ENCODE data around the gene MRPL36. TPM values are rescaled to one million over a fixed set of nuclear protein-coding genes. Genes with fewer than 3 reads are reported as not detected.

MRPL36 gene
- total and polyA plus RNA-seq, 4 donors = 14.5 to 62.8 (median 40.4) TPM

DNA sequence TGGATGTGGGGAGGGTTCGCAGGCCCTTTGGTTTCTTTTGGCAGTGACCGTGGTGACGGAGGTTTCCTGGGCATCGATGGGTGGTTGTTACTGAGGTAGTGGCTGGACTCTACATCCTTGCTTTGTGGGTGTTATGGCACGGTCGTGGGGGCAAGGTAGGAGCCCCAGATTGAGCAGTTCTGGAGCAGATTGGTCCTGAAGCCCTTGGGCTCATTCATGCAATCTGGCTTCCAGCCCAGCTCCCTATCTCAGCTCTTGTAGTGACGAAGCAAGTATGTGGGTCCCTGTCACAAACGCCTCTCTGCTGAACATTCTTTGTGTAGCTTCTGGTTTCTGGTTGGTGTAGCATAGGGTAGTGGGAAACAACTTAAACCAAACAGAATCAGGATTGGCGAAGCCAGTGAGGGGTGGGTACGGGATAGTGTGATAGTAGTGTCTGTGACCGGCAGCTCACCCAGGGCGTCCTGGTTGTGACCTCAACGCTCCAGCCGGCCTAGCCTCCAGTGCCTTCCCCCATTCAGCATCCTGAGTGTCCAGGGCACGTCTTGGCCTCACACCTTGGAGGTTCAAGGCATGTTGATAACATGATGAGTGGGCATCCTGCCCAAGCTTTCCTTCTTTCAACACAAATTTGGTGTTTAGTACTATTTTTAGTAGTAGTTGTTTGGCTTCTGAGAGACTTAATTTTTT lies 4.5 kb upstream of the MRPL36 start:
- ATAC-seq (ENCODE audit: insufficient read depth, low FRiP score) = no peak
- H3K9me3 ChIP-seq (ENCODE audit: control insufficient read depth in 4 of 4, insufficient read depth in 3 of 4, low read length in 3 of 4) = no peaks in the 10 kb centered on the region
- peaks cover 8 to 35% (median 30%) of the 10 kb centered on the region in 4 donors for H3K36me3 ChIP-seq (ENCODE audit: control insufficient read depth in 4 of 4, insufficient read depth in 4 of 4, low read length in 4 of 4)
- TF ChIP-seq CTCF (IDR thresholded peaks at IDR 0.05; ENCODE audit: control extremely low read depth, extremely low read depth) = no peak
- H3K4me3 ChIP-seq = no peak overlapping the region
- peak overlapping the region in 1 of 2 donors; percentile 78 for H3K27ac ChIP-seq (ENCODE audit: low read depth in 1 of 2, low read length in 1 of 2)
- DNase-seq = no peak
- no peak overlapping the region for H3K9ac ChIP-seq (ENCODE audit: insufficient read depth in 1 of 2, low read length in 2 of 2)
- WGBS, 2 donors = 87 to 93% methylated on average over 15 of the region's 15 CpGs
- no peaks in the 10 kb centered on the region for H3K27me3 ChIP-seq (ENCODE audit: control insufficient read depth in 3 of 3, insufficient read depth in 3 of 3, low read length in 2 of 3)
- peaks cover 0 to 17% (median 0%) of the 10 kb centered on the region in 5 donors for H3K4me1 ChIP-seq (ENCODE audit: control insufficient read depth in 5 of 5, insufficient read depth in 5 of 5, low read length in 5 of 5)

GRCh38 chr5:1803192-1803591 lies 3.6 kb upstream of the MRPL36 start:
- Histone ChIP-seq H3K4me3 (no peak overlapping the region), H3K27ac (ENCODE audit: low read depth in 1 of 2, low read length in 1 of 2) (peak overlapping the region in 1 of 2 donors; percentile 30), H3K27me3 (ENCODE audit: control insufficient read depth in 3 of 3, insufficient read depth in 3 of 3, low read length in 2 of 3) (no peaks in the 10 kb centered on the region), H3K36me3 (ENCODE audit: control insufficient read depth in 4 of 4, insufficient read depth in 4 of 4, low read length in 4 of 4) (peaks cover 8 to 35% (median 30%) of the 10 kb centered on the region in 4 donors), H3K9me3 (ENCODE audit: control insufficient read depth in 4 of 4, insufficient read depth in 3 of 4, low read length in 3 of 4) (no peaks in the 10 kb centered on the region), H3K4me1 (ENCODE audit: control insufficient read depth in 5 of 5, insufficient read depth in 5 of 5, low read length in 5 of 5) (peaks cover 3 to 23% (median 5%) of the 10 kb centered on the region in 5 donors), H3K9ac (ENCODE audit: insufficient read depth in 1 of 2, low read length in 2 of 2) (no peak overlapping the region)
- WGBS, 2 donors = 94 to 96% methylated on average over 1 of the region's 1 CpG
- no peak for TF ChIP-seq CTCF (IDR thresholded peaks at IDR 0.05; ENCODE audit: control extremely low read depth, extremely low read depth)
- ATAC-seq (ENCODE audit: insufficient read depth, low FRiP score) (no peak), DNase-seq (no peak)

DNA sequence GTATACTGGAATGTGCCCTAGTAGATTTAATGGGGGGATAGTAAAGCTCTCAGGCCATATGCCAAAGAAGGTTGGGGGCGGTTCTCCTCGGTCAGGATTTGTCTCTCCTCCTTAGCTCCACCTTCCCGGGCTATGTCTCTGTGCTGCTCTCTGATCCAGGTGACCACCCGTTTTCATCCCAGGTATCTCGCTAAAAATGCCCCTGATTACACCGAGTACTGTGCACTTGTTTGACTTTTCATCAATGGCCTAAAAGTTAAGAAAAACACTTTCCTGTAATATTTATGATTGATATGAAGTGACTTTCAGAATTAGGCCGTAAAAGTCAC lies 2.3 kb upstream of the MRPL36 start:
- Histone ChIP-seq H3K27me3 (ENCODE audit: control insufficient read depth in 3 of 3, insufficient read depth in 3 of 3, low read length in 2 of 3) (no peaks in the 10 kb centered on the region), H3K27ac (ENCODE audit: low read depth in 1 of 2, low read length in 1 of 2) (peak overlapping the region in 1 of 2 donors; percentile 97), H3K9me3 (ENCODE audit: control insufficient read depth in 4 of 4, insufficient read depth in 3 of 4, low read length in 3 of 4) (peaks cover 0 to 2% (median 0%) of the 10 kb centered on the region in 4 donors), H3K9ac (ENCODE audit: insufficient read depth in 1 of 2, low read length in 2 of 2) (peak overlapping the region; percentile 83 to 84), H3K36me3 (ENCODE audit: control insufficient read depth in 4 of 4, insufficient read depth in 4 of 4, low read length in 4 of 4) (peaks cover 8 to 36% (median 33%) of the 10 kb centered on the region in 4 donors), H3K4me1 (ENCODE audit: control insufficient read depth in 5 of 5, insufficient read depth in 5 of 5, low read length in 5 of 5) (peaks cover 3 to 23% (median 12%) of the 10 kb centered on the region in 5 donors), H3K4me3 (peak overlapping the region; percentile 93)
- ATAC-seq (ENCODE audit: insufficient read depth, low FRiP score) (no peak), DNase-seq (peak in 1 of 3 donors; percentile 15)
- TF ChIP-seq CTCF (IDR thresholded peaks at IDR 0.05; ENCODE audit: control extremely low read depth, extremely low read depth) = no peak
- WGBS, 2 donors = 17 to 19% methylated on average over 7 of the region's 7 CpGs
